GM20000 (cell line): ENCODE measurements around the gene TGFBI.

ENCODE experiments used
- DNase-seq: peaks from one replicate; pipeline ENCODE4 v3.0.0; 2012; ENCODE audit warnings: low spot score
- CTCF ChIP-seq: IDR thresholded peaks from 2 replicates; pipeline ENCODE4 v1.5.1; 2012; ENCODE audit warnings: mild to moderate bottlenecking, control low read depth; ENCODE audit errors: extremely low read depth, missing control alignments

Gene TGFBI

GRCh38 chr5:136065588-136065987, 36.8 kb downstream of the TGFBI start:
- no peak for TF ChIP-seq CTCF
- no peak for DNase-seq

- no peak for DNase-seq
These were observed 38.0 kb downstream of the TGFBI start for GRCh38 chr5:136066661-136067271.

GRCh38 chr5:136067422-136067821, 38.6 kb downstream of the TGFBI start:
- no peak for DNase-seq
- no peak for TF ChIP-seq CTCF

More at GRCh38 chr5:136066661-136067271, 38.0 kb downstream of the TGFBI start:
- no peak for TF ChIP-seq CTCF

GRCh38 chr5:136070486-136071285, 41.9 kb downstream of the TGFBI start:
- DNase-seq, result no peak
- no peak for TF ChIP-seq CTCF

GRCh38 chr5:136073714-136074529, 45.1 kb downstream of the TGFBI start:
- no peak for TF ChIP-seq CTCF
- DNase-seq, result peak; percentile 38

- DNase-seq, result no peak
- TF ChIP-seq CTCF, result no peak
These were observed 46.7 kb downstream of the TGFBI start for GRCh38 chr5:136075466-136075891.

GRCh38 chr5:136076067-136076466, 47.3 kb downstream of the TGFBI start:
- TF ChIP-seq CTCF, result no peak
- no peak for DNase-seq
